GM12892 (cell line): Measurements from ENCODE around the gene ITPRIPL2.

Source experiments
- POLR2A ChIP-seq: IDR thresholded peaks from 2 replicates; pipeline ENCODE4 v1.6.1; 2011; ENCODE audit warnings: low read depth, low read length, control low read depth
- POLR2AphosphoS5 ChIP-seq: IDR thresholded peaks from 2 replicates; pipeline ENCODE4 v1.6.1; 2011; ENCODE audit warnings: low read depth, low read length, control low read depth
- TAF1 ChIP-seq: IDR thresholded peaks from 2 replicates; pipeline ENCODE4 v1.6.1; 2011; ENCODE audit warnings: low read depth, mild to moderate bottlenecking, control low read depth, low read length, borderline replicate concordance

DNA sequence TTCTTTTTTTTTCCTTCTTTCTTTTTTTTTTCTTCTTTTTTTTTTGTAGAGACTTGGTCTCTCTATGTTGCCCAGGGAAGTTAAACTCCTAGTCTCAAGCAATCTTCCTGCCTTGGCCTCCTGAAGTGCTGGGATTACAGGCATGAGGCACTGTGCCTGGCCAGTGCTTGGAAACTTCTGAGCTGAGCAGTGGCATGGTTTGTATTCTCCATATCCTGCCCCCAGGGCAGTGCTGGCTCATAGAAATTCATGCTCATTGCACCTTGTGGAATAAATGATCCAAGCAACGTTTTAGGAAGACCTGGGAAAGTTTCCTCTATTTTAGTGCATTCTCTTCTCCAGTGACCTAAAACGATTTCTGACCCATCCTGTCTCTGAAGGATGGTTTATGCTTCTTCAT is 37.5 kb downstream of the ITPRIPL2 start:
- TF ChIP-seq POLR2AphosphoS5 = no peak
- no peak for TF ChIP-seq POLR2A
- no peak for TF ChIP-seq TAF1
